ENCODE results near the gene PIAS1. TPM values are rescaled to one million over a fixed set of nuclear protein-coding genes. Genes with fewer than 3 reads are reported as not detected.

The PIAS1 gene
- total and polyA plus RNA-seq, 2 donors (not counting 3 experiments of a cell fraction or from before 2014, with no cell fraction given): 23.7 to 24.2 TPM

DNA sequence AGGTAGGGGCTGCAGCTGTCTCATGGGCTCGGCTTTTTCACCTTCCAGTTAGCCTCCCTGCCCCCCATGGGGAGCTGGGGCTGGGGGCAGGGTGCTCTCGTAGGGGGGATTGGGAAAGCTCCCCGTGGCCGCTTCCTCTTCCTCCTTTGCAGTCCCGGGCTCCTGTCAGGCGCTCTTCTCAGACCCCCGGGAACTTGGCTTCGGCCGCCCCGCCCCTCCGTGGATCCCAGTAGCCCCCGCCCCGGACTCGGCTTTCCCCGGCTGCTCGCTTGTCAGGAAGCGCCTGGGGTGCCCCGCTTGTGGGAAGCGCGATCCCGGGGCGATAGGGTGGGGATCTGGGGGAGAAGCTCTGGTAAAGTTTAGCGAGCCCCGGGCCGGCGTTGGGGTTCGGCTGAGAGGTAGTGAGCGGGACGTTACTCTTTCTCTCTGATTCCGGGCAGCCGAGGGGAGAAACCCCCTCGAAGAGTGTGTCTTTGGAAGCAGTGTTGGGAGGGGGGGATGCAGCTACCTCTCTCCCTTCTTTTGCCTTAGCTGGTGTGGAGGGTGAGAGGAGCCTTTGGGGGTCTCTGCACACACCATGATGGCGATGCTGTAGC is 611 bp downstream of the PIAS1 start:
- Histone ChIP-seq H3K9me1 (replicated peaks; ENCODE audit: control insufficient read depth, extremely low read depth, insufficient read depth, low read length) (no peaks in the 10 kb centered on the region), H3K9me3 (replicated peaks; ENCODE audit: control insufficient read depth, insufficient read depth, low read length) (no peaks in the 10 kb centered on the region), H3K27ac (ENCODE audit: insufficient read depth, low read depth, low read length) (peak overlapping the region; percentile 39), H3K9ac (replicated peaks; ENCODE audit: extremely low read depth, insufficient read depth, low read length) (peak overlapping the region; percentile 81), H3K4me3 (replicated peaks in 1 of 3; ENCODE audit: insufficient read depth in 1 of 3, low read depth in 1 of 3, low read length in 3 of 3) (peak overlapping the region; percentile 88 to 97 (median 91)), H3K27me3 (ENCODE audit: control insufficient read depth in 2 of 2, insufficient read depth in 2 of 2, low read length in 2 of 2) (peaks cover 1 to 7% of the 10 kb centered on the region in 2 experiments), H3K36me3 (ENCODE audit: control insufficient read depth in 2 of 2, extremely low read depth in 1 of 2, insufficient read depth in 2 of 2, low read length in 2 of 2) (no peaks in the 10 kb centered on the region), H3K79me2 (ENCODE audit: control insufficient read depth, insufficient read depth, low read length) (peaks cover 55% of the 10 kb centered on the region), H3K4me2 (ENCODE audit: insufficient read depth, low read length) (peak overlapping the region; percentile 95), H2AFZ (ENCODE audit: low read depth, low read length) (peak overlapping the region; percentile 67), H4K20me1 (replicated peaks; ENCODE audit: control insufficient read depth, extremely low read depth, insufficient read depth, low read length) (peaks cover 4% of the 10 kb centered on the region), H3K4me1 (ENCODE audit: control insufficient read depth, extremely low read depth, insufficient read depth, low read length) (peaks cover 15% of the 10 kb centered on the region)
- BruUV-seq (replicated peaks): no TSS peak
- ChIA-PET CTCF (interaction anchor here (0.9 to 4.2 kb wide), 5 partner anchors 10 to 191 kb away, joined by 3 to 41 read pairs (median 3); no protein-coding TSS in a partner anchor), POLR2A (interaction anchor here (0.6 to 1.1 kb wide), 2 partner anchors 11 to 62 kb away, joined by 4 read pairs; no protein-coding TSS in a partner anchor)
- TF ChIP-seq, protein P1, sequence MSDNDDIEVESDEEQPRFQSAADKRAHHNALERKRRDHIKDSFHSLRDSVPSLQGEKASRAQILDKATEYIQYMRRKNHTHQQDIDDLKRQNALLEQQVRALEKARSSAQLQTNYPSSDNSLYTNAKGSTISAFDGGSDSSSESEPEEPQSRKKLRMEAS (IDR thresholded peaks at IDR 0.05; ENCODE audit: insufficient read depth, insufficient read length): no peak
- dilution Hi-C loops (cut with MboI; ENCODE audit: extremely low pct_ligation_motif_present, low sequenced_read_pairs) (no loop called here), intact Hi-C loops (cut with micrococcal nuclease) (loop anchor here (2.0 to 10.0 kb wide), 3 partner anchors 100 to 520 kb away; no protein-coding TSS in a partner anchor)
- DNase-seq (ENCODE audit: low read depth, low spot score) (peak; percentile 50), FAIRE-seq (no peak)

DNA sequence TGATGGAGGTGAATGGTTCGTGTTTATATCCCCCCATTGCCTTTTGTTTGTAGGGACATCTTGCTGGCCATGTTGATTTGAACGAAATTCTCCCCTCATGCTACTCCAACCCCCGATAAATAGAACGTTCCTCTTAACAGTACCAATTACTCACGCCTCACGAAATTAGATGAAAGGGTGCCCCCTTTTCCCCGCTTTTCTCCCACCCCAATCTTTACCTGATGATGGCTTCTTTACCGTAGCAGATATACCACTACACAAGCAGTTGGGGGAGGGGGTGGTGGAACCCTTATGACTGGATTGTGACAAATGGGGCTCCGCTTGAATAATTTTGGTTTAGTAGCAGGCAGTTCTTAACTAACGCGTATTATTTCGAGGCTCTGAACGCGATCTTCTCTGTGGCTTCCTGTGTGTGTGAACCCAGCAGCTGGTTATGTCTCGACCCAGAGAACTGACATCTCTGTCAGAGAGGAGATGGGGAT is 1.1 kb downstream of the PIAS1 start:
- peak overlapping the region; percentile 81 for H3K9ac ChIP-seq (replicated peaks; ENCODE audit: extremely low read depth, insufficient read depth, low read length)
- BruUV-seq (replicated peaks): TSS peak; percentile 27
- TF ChIP-seq JUN (IDR thresholded peaks at IDR 0.05; ENCODE audit: borderline replicate concordance, insufficient read depth, insufficient read length, low read depth) (no peak), MYC (IDR thresholded peaks at IDR 0.05; ENCODE audit: low read depth, low read length) (no peak), EZH2 (IDR thresholded peaks at IDR 0.05; ENCODE audit: borderline replicate concordance, low read depth, low read length, severe bottlenecking) (no peak), GATA2 (IDR thresholded peaks at IDR 0.05; ENCODE audit: insufficient read depth, insufficient read length, low read depth, low read length) (no peak), POLR2A (IDR thresholded peaks at IDR 0.05; ENCODE audit: low read depth, low read length) (no peak), FOS (IDR thresholded peaks at IDR 0.05; ENCODE audit: borderline replicate concordance, insufficient read depth, low read length) (no peak), POLR2AphosphoS5 (IDR thresholded peaks at IDR 0.05; ENCODE audit: insufficient read depth, low read depth, low read length) (no peak)
- TF ChIP-seq, protein P1 (IDR thresholded peaks at IDR 0.05; ENCODE audit: insufficient read depth, insufficient read length): no peak
- TF ChIP-seq, protein P2, sequence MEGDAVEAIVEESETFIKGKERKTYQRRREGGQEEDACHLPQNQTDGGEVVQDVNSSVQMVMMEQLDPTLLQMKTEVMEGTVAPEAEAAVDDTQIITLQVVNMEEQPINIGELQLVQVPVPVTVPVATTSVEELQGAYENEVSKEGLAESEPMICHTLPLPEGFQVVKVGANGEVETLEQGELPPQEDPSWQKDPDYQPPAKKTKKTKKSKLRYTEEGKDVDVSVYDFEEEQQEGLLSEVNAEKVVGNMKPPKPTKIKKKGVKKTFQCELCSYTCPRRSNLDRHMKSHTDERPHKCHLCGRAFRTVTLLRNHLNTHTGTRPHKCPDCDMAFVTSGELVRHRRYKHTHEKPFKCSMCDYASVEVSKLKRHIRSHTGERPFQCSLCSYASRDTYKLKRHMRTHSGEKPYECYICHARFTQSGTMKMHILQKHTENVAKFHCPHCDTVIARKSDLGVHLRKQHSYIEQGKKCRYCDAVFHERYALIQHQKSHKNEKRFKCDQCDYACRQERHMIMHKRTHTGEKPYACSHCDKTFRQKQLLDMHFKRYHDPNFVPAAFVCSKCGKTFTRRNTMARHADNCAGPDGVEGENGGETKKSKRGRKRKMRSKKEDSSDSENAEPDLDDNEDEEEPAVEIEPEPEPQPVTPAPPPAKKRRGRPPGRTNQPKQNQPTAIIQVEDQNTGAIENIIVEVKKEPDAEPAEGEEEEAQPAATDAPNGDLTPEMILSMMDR (IDR thresholded peaks at IDR 0.05; ENCODE audit: extremely low read depth in 1 of 2, insufficient read depth in 1 of 2, low read depth in 1 of 2, low read length in 2 of 2): no peak
- H3K9me1 ChIP-seq (replicated peaks; ENCODE audit: control insufficient read depth, extremely low read depth, insufficient read depth, low read length): no peaks in the 10 kb centered on the region
- DNase-seq (ENCODE audit: low read depth, low spot score) (peak; percentile 42), FAIRE-seq (no peak)
- H3K9me3 ChIP-seq (replicated peaks; ENCODE audit: control insufficient read depth, insufficient read depth, low read length): no peaks in the 10 kb centered on the region
- dilution Hi-C loops (cut with MboI; ENCODE audit: extremely low pct_ligation_motif_present, low sequenced_read_pairs) (no loop called here), intact Hi-C loops (cut with micrococcal nuclease) (loop anchor here (2.0 to 10.0 kb wide), 2 partner anchors 100 to 520 kb away; no protein-coding TSS in a partner anchor)
- peaks cover 6% of the 10 kb centered on the region for H4K20me1 ChIP-seq (replicated peaks; ENCODE audit: control insufficient read depth, extremely low read depth, insufficient read depth, low read length)
- peaks cover 15% of the 10 kb centered on the region for H3K4me1 ChIP-seq (ENCODE audit: control insufficient read depth, extremely low read depth, insufficient read depth, low read length)
- ChIA-PET POLR2A (interaction anchor here (0.6 to 1.1 kb wide), 2 partner anchors 10 to 63 kb away, joined by 4 read pairs; no protein-coding TSS in a partner anchor), CTCF (interaction anchor here (0.6 to 4.2 kb wide), 6 partner anchors 9 to 191 kb away, joined by 3 to 41 read pairs (median 3); no protein-coding TSS in a partner anchor)
- H3K79me2 ChIP-seq (ENCODE audit: control insufficient read depth, insufficient read depth, low read length): peaks cover 61% of the 10 kb centered on the region
- peak overlapping the region; percentile 95 for H3K4me2 ChIP-seq (ENCODE audit: insufficient read depth, low read length)
- peak overlapping the region; percentile 2 for H2AFZ ChIP-seq (ENCODE audit: low read depth, low read length)
- no peaks in the 10 kb centered on the region for H3K36me3 ChIP-seq (ENCODE audit: control insufficient read depth in 2 of 2, extremely low read depth in 1 of 2, insufficient read depth in 2 of 2, low read length in 2 of 2)
- peaks cover 1 to 7% of the 10 kb centered on the region in 2 experiments for H3K27me3 ChIP-seq (ENCODE audit: control insufficient read depth in 2 of 2, insufficient read depth in 2 of 2, low read length in 2 of 2)
- H3K27ac ChIP-seq (ENCODE audit: insufficient read depth, low read depth, low read length): peak overlapping the region; percentile 39
- peak overlapping the region; percentile 88 to 97 (median 91) for H3K4me3 ChIP-seq (replicated peaks in 1 of 3; ENCODE audit: insufficient read depth in 1 of 3, low read depth in 1 of 3, low read length in 3 of 3)

Data from endothelial cell of umbilical vein (primary cell).